KMS-11 (cell line): ENCODE measurements around the gene THG1L.

Experiments
- H2AFZ ChIP-seq: fragments of 200-600 bp; sonication (generic); 2 replicates; pipeline ENCODE4 v1.6.1; 2016; ENCODE audit warnings: antibody characterized with exemption, mixed run types, low read depth
- H3K27ac ChIP-seq: fragments of 200-600 bp; sonication (generic); 2 replicates; pipeline ENCODE4 v1.6.1; 2016; ENCODE audit warnings: mild to moderate bottlenecking, mixed run types
- H3K27me3 ChIP-seq: fragments of 200-600 bp; sonication (generic); 2 replicates; pipeline ENCODE4 v1.6.1; 2017; ENCODE audit warnings: mild to moderate bottlenecking, low read depth, mixed run types, moderate library complexity; ENCODE audit not compliant: insufficient read depth
- H3K36me3 ChIP-seq: fragments of 200-600 bp; sonication (generic); 2 replicates; pipeline ENCODE4 v1.6.1; 2017; ENCODE audit warnings: mild to moderate bottlenecking, mixed run types; ENCODE audit not compliant: insufficient read depth
- H3K4me1 ChIP-seq: fragments of 200-600 bp; sonication (generic); 2 replicates; pipeline ENCODE4 v1.6.1; 2016; ENCODE audit warnings: mild to moderate bottlenecking, low read depth, mixed run types; ENCODE audit not compliant: poor library complexity, severe bottlenecking
- H3K4me2 ChIP-seq: fragments of 200-600 bp; sonication (generic); 2 replicates; pipeline ENCODE4 v1.7.0; 2016; ENCODE audit warnings: mild to moderate bottlenecking, mixed run types
- H3K4me3 ChIP-seq: fragments of 200-600 bp; sonication (generic); IDR thresholded peaks from 2 replicates; pipeline ENCODE4 v1.6.1; 2017; ENCODE audit warnings: low read depth, low read length, mixed read lengths; ENCODE audit not compliant: insufficient read depth
- H3K79me2 ChIP-seq: fragments of 200-600 bp; sonication (generic); 2 replicates; pipeline ENCODE4 v1.6.1; 2016; ENCODE audit warnings: low read depth, mixed run types; ENCODE audit not compliant: insufficient read depth
- H3K9ac ChIP-seq: fragments of 200-600 bp; sonication (generic); 2 replicates; pipeline ENCODE4 v1.6.1; 2016; ENCODE audit warnings: mild to moderate bottlenecking, mixed run types
- H4K20me1 ChIP-seq: fragments of 200-600 bp; sonication (generic); 2 replicates; pipeline ENCODE4 v1.6.1; 2016; ENCODE audit warnings: mild to moderate bottlenecking, mixed run types; ENCODE audit not compliant: insufficient read depth
- CTCF ChIP-seq: fragments of 200-600 bp; sonication (generic); conservative IDR thresholded peaks from 2 replicates; pipeline ENCODE4 v1.6.1; 2017; ENCODE audit warnings: low read depth, mild to moderate bottlenecking, antibody characterized with exemption, low read length, moderate library complexity, mixed read lengths

The THG1L gene

GRCh38 chr5:157744051-157745011, 13.1 kb downstream of the THG1L start:
- Histone ChIP-seq H4K20me1 (no peaks in the 10 kb centered on the region), H3K27me3 (no peaks in the 10 kb centered on the region), H2AFZ (peak overlapping the region; percentile 64), H3K36me3 (no peaks in the 10 kb centered on the region), H3K27ac (no peak overlapping the region), H3K4me1 (peaks cover 14% of the 10 kb centered on the region), H3K79me2 (no peaks in the 10 kb centered on the region), H3K4me2 (peak overlapping the region; percentile 63), H3K9ac (peak overlapping the region; percentile 74), H3K4me3 (no peak overlapping the region)
- no peak for TF ChIP-seq CTCF

DNA sequence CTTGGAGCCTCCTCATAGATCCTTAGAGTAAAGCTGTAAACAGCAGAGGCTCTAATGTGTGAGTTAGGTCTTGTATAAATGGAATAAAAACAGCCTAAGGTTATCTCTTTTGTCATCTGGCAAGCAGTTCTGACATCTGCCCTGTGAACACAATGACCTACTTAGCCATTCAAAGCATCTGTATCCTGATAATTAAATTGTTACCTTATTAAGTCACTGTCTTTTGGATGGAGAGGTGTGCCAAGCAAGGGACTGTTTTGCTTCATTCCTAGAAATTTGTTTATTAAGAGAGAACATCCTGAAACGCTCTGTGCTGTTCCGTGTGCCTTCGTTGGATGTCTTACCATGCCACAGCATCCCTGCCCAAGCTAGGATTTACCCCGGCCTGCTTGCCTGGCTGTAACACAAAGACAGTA, 13.8 kb downstream of the THG1L start:
- no peaks in the 10 kb centered on the region for H3K27me3 ChIP-seq
- H3K36me3 ChIP-seq = no peaks in the 10 kb centered on the region
- TF ChIP-seq CTCF = no peak
- no peak overlapping the region for H2AFZ ChIP-seq
- no peak overlapping the region for H3K27ac ChIP-seq
- H3K79me2 ChIP-seq = no peaks in the 10 kb centered on the region
- H3K4me2 ChIP-seq = peak overlapping the region; percentile 63
- H3K4me1 ChIP-seq = peaks cover 14% of the 10 kb centered on the region
- no peak overlapping the region for H3K4me3 ChIP-seq
- H3K9ac ChIP-seq = no peak overlapping the region
- no peaks in the 10 kb centered on the region for H4K20me1 ChIP-seq

DNA sequence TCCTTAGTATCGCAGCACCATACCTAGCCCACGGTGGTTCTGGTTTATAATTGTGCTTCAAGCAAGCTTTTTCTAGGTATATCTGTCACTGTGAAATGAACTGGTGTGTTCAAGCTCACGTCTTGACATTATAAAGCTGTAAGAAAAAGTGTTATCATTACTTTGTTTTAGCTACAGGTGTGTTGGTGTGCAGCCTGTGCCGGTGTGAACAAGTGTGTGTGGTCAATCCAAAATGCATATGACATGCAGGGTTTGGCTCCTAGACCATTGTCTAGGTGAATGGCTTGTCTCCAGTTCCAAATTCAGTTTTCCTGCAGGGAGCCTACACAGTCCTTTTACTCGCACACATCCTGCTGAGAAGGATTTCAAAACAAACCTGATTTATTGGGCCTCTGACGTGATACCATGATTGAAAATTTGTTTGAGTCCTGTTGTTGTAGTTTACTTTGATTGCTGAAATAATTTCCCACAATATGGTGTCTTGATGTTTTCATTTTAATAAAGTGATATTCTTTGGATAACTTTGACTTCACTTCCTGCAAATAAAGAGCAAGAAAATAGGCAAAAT, 16.0 kb downstream of the THG1L start:
- Histone ChIP-seq H3K4me2 (no peak overlapping the region), H3K79me2 (no peaks in the 10 kb centered on the region)

More for the DNA sequence above, 16.0 kb downstream of the THG1L start:
- Histone ChIP-seq H2AFZ (no peak overlapping the region), H3K27ac (no peak overlapping the region), H3K4me1 (peaks cover 14% of the 10 kb centered on the region), H3K27me3 (no peaks in the 10 kb centered on the region), H3K4me3 (no peak overlapping the region), H3K9ac (no peak overlapping the region), H3K36me3 (no peaks in the 10 kb centered on the region), H4K20me1 (no peaks in the 10 kb centered on the region)
- TF ChIP-seq CTCF = no peak
